HEK293T (cell line): ENCODE data around the gene FGF2.

ENCODE experiments used
- CTCF ChIA-PET: fragments of 350-600 bp; formaldehyde crosslinking; extraction: SDS; loops from one replicate; lab custom pipeline; 2021; ENCODE audit warnings: antibody characterized with exemption, inconsistent platforms; lab: Yijun Ruan, JAX
- POLR2A ChIA-PET: fragments of 350-600 bp; formaldehyde crosslinking; extraction: SDS; loops from one replicate; lab custom pipeline; 2020; ENCODE audit warnings: antibody characterized with exemption, inconsistent platforms; lab: Yijun Ruan, JAX
- DNase-seq: peaks from one replicate; pipeline ENCODE4 v3.0.0; 2012; ENCODE audit warnings: mixed read lengths; ENCODE audit errors: extremely low spot score
- ARNT ChIP-seq: fragments of 450-650 bp; IDR thresholded peaks from 2 replicates; pipeline ENCODE4 v1.6.1; 2017; ENCODE audit warnings: mild to moderate bottlenecking
- BHLHE40 ChIP-seq: fragments of 450-650 bp; IDR thresholded peaks from 2 replicates; pipeline ENCODE4 v1.6.1; 2016; ENCODE audit warnings: mild to moderate bottlenecking, moderate library complexity, borderline replicate concordance
- CTBP1 ChIP-seq: fragments of 450-650 bp; IDR thresholded peaks from 2 replicates; pipeline ENCODE4 v1.6.1; 2016; ENCODE audit warnings: borderline replicate concordance
- ELF4 ChIP-seq: fragments of 450-650 bp; IDR thresholded peaks from 2 replicates; pipeline ENCODE4 v1.6.1; 2017; ENCODE audit warnings: antibody characterized with exemption
- FOXA1 ChIP-seq: fragments of 450-650 bp; IDR thresholded peaks from 2 replicates; pipeline ENCODE4 v1.6.1; 2016; ENCODE audit warnings: mild to moderate bottlenecking
- FOXK2 ChIP-seq: fragments of 450-650 bp; IDR thresholded peaks from 2 replicates; pipeline ENCODE4 v1.6.1; 2016; ENCODE audit warnings: mild to moderate bottlenecking
- FOXM1 ChIP-seq: fragments of 450-650 bp; IDR thresholded peaks from 2 replicates; pipeline ENCODE4 v1.6.1; 2017; ENCODE audit warnings: mild to moderate bottlenecking, borderline replicate concordance
- HDGF ChIP-seq: fragments of 450-650 bp; IDR thresholded peaks from 2 replicates; pipeline ENCODE4 v1.6.1; 2017; ENCODE audit warnings: antibody characterized with exemption, borderline replicate concordance
- L3MBTL2 ChIP-seq: fragments of 450-650 bp; conservative IDR thresholded peaks from 2 replicates; pipeline ENCODE4 v1.6.1; 2016; ENCODE audit warnings: mild to moderate bottlenecking
- LEF1 ChIP-seq: fragments of 450-650 bp; IDR thresholded peaks from 2 replicates; pipeline ENCODE4 v1.6.1; 2017; ENCODE audit warnings: mild to moderate bottlenecking, borderline replicate concordance
- NFRKB ChIP-seq: fragments of 450-650 bp; IDR thresholded peaks from 2 replicates; pipeline ENCODE4 v1.6.1; 2016; ENCODE audit warnings: mild to moderate bottlenecking, moderate library complexity
- PKNOX1 ChIP-seq: fragments of 450-650 bp; IDR thresholded peaks from 2 replicates; pipeline ENCODE4 v1.6.1; 2016
- SP1 ChIP-seq: fragments of 450-650 bp; IDR thresholded peaks from 2 replicates; pipeline ENCODE4 v1.6.1; 2017
- SUZ12 ChIP-seq: fragments of 450-650 bp; IDR thresholded peaks from 2 replicates; pipeline ENCODE4 v1.6.1; 2016; ENCODE audit warnings: mild to moderate bottlenecking
- TARDBP ChIP-seq: fragments of 450-650 bp; IDR thresholded peaks from 2 replicates; pipeline ENCODE4 v1.6.1; 2016
- ZNF384 ChIP-seq: fragments of 450-650 bp; IDR thresholded peaks from 2 replicates; pipeline ENCODE4 v1.6.1; 2016

Gene FGF2

GRCh38 chr4:122819708-122820449 lies 6.8 kb upstream of the FGF2 start:
- ChIA-PET CTCF (no interaction called here), POLR2A (no interaction called here)
- TF ChIP-seq FOXM1 (no peak), FOXK2 (no peak), LEF1 (no peak), TARDBP (no peak), NFRKB (no peak), FOXA1 (no peak), SP1 (no peak), CTBP1 (no peak)
- no peak for DNase-seq

- no peak for TF ChIP-seq CTBP1
- TF ChIP-seq PKNOX1: no peak
- no peak for TF ChIP-seq SP1
- no peak for TF ChIP-seq ARNT
- TF ChIP-seq HDGF: no peak
- no peak for TF ChIP-seq ZNF384
- TF ChIP-seq ELF4: no peak
- no peak for TF ChIP-seq BHLHE40
- no peak for TF ChIP-seq SUZ12
- no peak for TF ChIP-seq NFRKB
- TF ChIP-seq LEF1: no peak
- no peak for TF ChIP-seq FOXM1
- TF ChIP-seq FOXA1: no peak
- no peak for TF ChIP-seq L3MBTL2
- TF ChIP-seq FOXK2: no peak
- no peak for TF ChIP-seq TARDBP
- POLR2A ChIA-PET: interaction anchor here (0.8 kb wide), 1 partner anchor 101 kb away, joined by 6 read pairs; the partner anchor contains the start of gene NUDT6
- CTCF ChIA-PET: interaction anchor here (0.7 kb wide), 1 partner anchor 12 kb away, joined by 13 read pairs; no protein-coding TSS in a partner anchor
- DNase-seq: no peak
Measured at GRCh38 chr4:122821092-122821491, 5.5 kb upstream of the FGF2 start.

GRCh38 chr4:122822466-122822865 lies 4.2 kb upstream of the FGF2 start:
- TF ChIP-seq ARNT (no peak), SP1 (no peak), NFRKB (no peak), TARDBP (no peak), SUZ12 (no peak), L3MBTL2 (no peak), ZNF384 (no peak), FOXM1 (no peak), FOXA1 (no peak), HDGF (no peak), LEF1 (no peak), PKNOX1 (no peak), BHLHE40 (no peak), FOXK2 (no peak), ELF4 (no peak), CTBP1 (no peak)
- DNase-seq: no peak
- ChIA-PET POLR2A (no interaction called here), CTCF (no interaction called here)

GRCh38 chr4:122823476-122823875 lies 3.2 kb upstream of the FGF2 start:
- ChIA-PET POLR2A (no interaction called here), CTCF (no interaction called here)
- no peak for DNase-seq
- TF ChIP-seq BHLHE40 (no peak), ELF4 (no peak), ARNT (no peak), LEF1 (no peak), FOXK2 (no peak), NFRKB (no peak), ZNF384 (no peak), FOXA1 (no peak), SP1 (no peak), HDGF (no peak), CTBP1 (no peak), L3MBTL2 (no peak), PKNOX1 (no peak), FOXM1 (no peak), SUZ12 (no peak), TARDBP (no peak)

- POLR2A ChIA-PET: no interaction called here
- CTCF ChIA-PET: no interaction called here
Measured at GRCh38 chr4:122824616-122825015, 2.0 kb upstream of the FGF2 start.

More at GRCh38 chr4:122824616-122825015, 2.0 kb upstream of the FGF2 start:
- no peak for DNase-seq
- no peak for TF ChIP-seq SUZ12
- TF ChIP-seq PKNOX1: no peak
- TF ChIP-seq L3MBTL2: no peak
